ENCODE results near the gene PIP4K2A.

Gene PIP4K2A

GRCh38 chr10:22617516-22617915 lies 96.9 kb downstream of the PIP4K2A start:
- no peak for DNase-seq

- no peak for DNase-seq
Observed at GRCh38 chr10:22617051-22617450, 97.3 kb downstream of the PIP4K2A start.

- peak in 1 of 2 experiments; percentile 22 for DNase-seq
Observed at GRCh38 chr10:22615819-22616499, 98.4 kb downstream of the PIP4K2A start.

- DNase-seq: no peak
Observed at GRCh38 chr10:22615101-22615500, 99.3 kb downstream of the PIP4K2A start.

- no peak for DNase-seq
Observed at GRCh38 chr10:22613011-22613410, 101.4 kb downstream of the PIP4K2A start.

- no peak for DNase-seq
Observed at GRCh38 chr10:22612318-22612717, 102.1 kb downstream of the PIP4K2A start.

- peak in 1 of 2 experiments; percentile 76 for DNase-seq
Observed at GRCh38 chr10:22611425-22612115, 102.8 kb downstream of the PIP4K2A start.

GRCh38 chr10:22610610-22611009 lies 103.8 kb downstream of the PIP4K2A start:
- no peak for DNase-seq

- no peak for DNase-seq
Observed at GRCh38 chr10:22609719-22610465, 104.5 kb downstream of the PIP4K2A start.

GRCh38 chr10:22609251-22609650 lies 105.1 kb downstream of the PIP4K2A start:
- no peak for DNase-seq

GRCh38 chr10:22607261-22607660 lies 107.1 kb downstream of the PIP4K2A start:
- DNase-seq: no peak

GRCh38 chr10:22606164-22606614 lies 108.2 kb downstream of the PIP4K2A start:
- peak in 1 of 2 experiments; percentile 36 for DNase-seq

- DNase-seq: no peak
Observed at GRCh38 chr10:22605168-22605567, 109.2 kb downstream of the PIP4K2A start.

- DNase-seq: no peak
Observed at GRCh38 chr10:22604344-22605126, 109.8 kb downstream of the PIP4K2A start.

- DNase-seq: no peak
Observed at GRCh38 chr10:22603581-22603980, 110.8 kb downstream of the PIP4K2A start.

GRCh38 chr10:22601618-22602017 lies 112.8 kb downstream of the PIP4K2A start:
- DNase-seq: no peak

- no peak for DNase-seq
Observed at GRCh38 chr10:22599636-22600228, 114.6 kb downstream of the PIP4K2A start.

GRCh38 chr10:22599048-22599561 lies 115.3 kb downstream of the PIP4K2A start:
- DNase-seq: no peak

GRCh38 chr10:22598478-22598877 lies 115.9 kb downstream of the PIP4K2A start:
- no peak for DNase-seq

- no peak for DNase-seq
Observed at GRCh38 chr10:22597138-22597537, 117.2 kb downstream of the PIP4K2A start.

GRCh38 chr10:22593636-22594198 lies 120.7 kb downstream of the PIP4K2A start:
- DNase-seq: no peak

GRCh38 chr10:22593026-22593425 lies 121.4 kb downstream of the PIP4K2A start:
- DNase-seq: no peak

Data from stimulated activated CD4-positive, alpha-beta T cell treated with anti-CD3 and anti-CD28 coated beads, Interleukin-4, amount 100 ng/mL, for 4 hours (primary cell).